Liver (tissue), 9 donors: ENCODE results near the gene CDH1. TPM values are rescaled to one million over a fixed set of nuclear protein-coding genes. Genes with fewer than 3 reads are reported as not detected.
A peak's percentile ranks its signal among the peaks of the same experiment; 100 is the strongest.

Experiments used
- DNase-seq: peaks from one replicate; pipeline ENCODE4 v3.0.0-alpha.2; 2017; ENCODE audit warnings: low spot score
- H3K27ac ChIP-seq, 2 donors: one replicate each; pipeline ENCODE4 v1.7.0; 2013; ENCODE audit warnings: inconsistent platforms in 2 of 2, low read length in 2 of 2, control low read depth in 1 of 2, low read depth in 1 of 2, mild to moderate bottlenecking in 1 of 2
- H3K27me3 ChIP-seq, 4 donors: one replicate each; pipeline versions ENCODE4 v1.6.1 to v1.7.0; 2013; ENCODE audit warnings: low read length in 3 of 4, inconsistent platforms in 1 of 4, mild to moderate bottlenecking in 1 of 4, moderate library complexity in 1 of 4; ENCODE audit not compliant: control insufficient read depth in 4 of 4, insufficient read depth in 4 of 4
- H3K36me3 ChIP-seq, 4 donors: one replicate each; pipeline versions ENCODE4 v1.6.1 to v1.7.0; 2013; ENCODE audit warnings: low read length in 3 of 4, mild to moderate bottlenecking in 3 of 4, low read depth in 1 of 4, moderate library complexity in 1 of 4; ENCODE audit not compliant: control insufficient read depth in 4 of 4, insufficient read depth in 3 of 4
- H3K4me1 ChIP-seq, 4 donors: one replicate each; pipeline versions ENCODE4 v1.6.1 to v1.7.0; 2013; ENCODE audit warnings: low read length in 3 of 4, mild to moderate bottlenecking in 3 of 4, moderate library complexity in 1 of 4; ENCODE audit not compliant: control insufficient read depth in 4 of 4, insufficient read depth in 4 of 4
- H3K4me3 ChIP-seq, 3 donors: one replicate each; pipeline versions ENCODE4 v1.6.1 to v1.7.0; 2013; ENCODE audit warnings: low read length in 3 of 3, control low read depth in 1 of 3, low read depth in 1 of 3, mild to moderate bottlenecking in 1 of 3
- H3K9ac ChIP-seq, 2 donors: one replicate each; pipeline ENCODE4 v1.7.0; 2013; ENCODE audit warnings: low read length in 2 of 2, mild to moderate bottlenecking in 2 of 2, moderate library complexity in 2 of 2, control low read depth in 1 of 2, low read depth in 1 of 2
- H3K9me3 ChIP-seq, 4 donors: one replicate each; pipeline versions ENCODE4 v1.6.1 to v1.7.0; 2013; ENCODE audit warnings: low read length in 3 of 4; ENCODE audit not compliant: control insufficient read depth in 4 of 4
- ATF3 ChIP-seq: IDR thresholded peaks from 2 replicates; pipeline ENCODE4 v1.6.1; 2016; ENCODE audit warnings: antibody characterized with exemption
- CTCF ChIP-seq: fragments of 150-350 bp; IDR thresholded peaks from 2 replicates; pipeline ENCODE4 v1.5.1; 2017; ENCODE audit warnings: improper control_type of control experiment, low read depth, low read length; ENCODE audit not compliant: missing input control
- FOXA1 ChIP-seq: IDR thresholded peaks from 2 replicates; pipeline ENCODE4 v1.6.1; 2016; ENCODE audit warnings: antibody characterized with exemption
- GABPA ChIP-seq, 2 donors: IDR thresholded peaks in 1 of 2; conservative IDR thresholded peaks in 1 of 2; 2 replicates each; pipeline ENCODE4 v1.6.1; 2016; ENCODE audit warnings: antibody characterized with exemption in 2 of 2, mild to moderate bottlenecking in 1 of 2, moderate library complexity in 1 of 2
- HNF4A ChIP-seq, 2 donors: conservative IDR thresholded peaks; 2 replicates each; pipeline ENCODE4 v1.6.1; 2016; ENCODE audit warnings: antibody characterized with exemption in 2 of 2, mild to moderate bottlenecking in 2 of 2
- HNF4G ChIP-seq: IDR thresholded peaks from 2 replicates; pipeline ENCODE4 v1.6.1; 2016; ENCODE audit warnings: antibody characterized with exemption
- RAD21 ChIP-seq, 2 donors: IDR thresholded peaks; 2 replicates each; pipeline ENCODE4 v1.6.1; 2016; ENCODE audit warnings: antibody characterized with exemption in 2 of 2, mild to moderate bottlenecking in 2 of 2
- REST ChIP-seq: IDR thresholded peaks from 2 replicates; pipeline ENCODE4 v1.6.1; 2016; ENCODE audit warnings: antibody characterized with exemption, mild to moderate bottlenecking
- RXRA ChIP-seq, 2 donors: IDR thresholded peaks; 2 replicates each; pipeline ENCODE4 v1.6.1; 2017 to 2018; ENCODE audit warnings: antibody characterized with exemption in 2 of 2, mild to moderate bottlenecking in 1 of 2
- YY1 ChIP-seq: IDR thresholded peaks from 2 replicates; pipeline ENCODE4 v1.6.1; 2016; ENCODE audit warnings: antibody characterized with exemption, mild to moderate bottlenecking
- ZBTB33 ChIP-seq: IDR thresholded peaks from 2 replicates; pipeline ENCODE4 v1.6.1; 2016; ENCODE audit warnings: antibody characterized with exemption
- WGBS: extraction: QIAGEN DNeasy Blood & Tissue Kit; methylation state at CpG from one replicate; pipeline ENCODE4 v1.1.7; 2013; 5-methylcytosine and 5-hydroxymethylcytosine counted together
- polyA plus RNA-seq, 2 donors: library from polyadenylated mRNA; stranded (reverse) in 1 of 2; unstranded in 1 of 2; fragments of 200-250 nt in 1 of 2; fragments of >200 nt in 1 of 2; fragmentation: Nextera tagmentation in 1 of 2; extraction: Ambion mirVana in 1 of 2; gene quantifications; one replicate each; pipeline versions ENCODE4 v1.2.1 to v1.2.3, GENCODE V29; 2013 to 2015
- total RNA-seq, 2 donors: library from RNA; depleted of rRNA; stranded (reverse); fragments of >200 nt; gene quantifications; one replicate each; pipeline ENCODE4 v1.2.3, GENCODE V29; 2014
- donor health status: healthy.
- donor health status: healthy.
- donor health status: healthy.
- donor health status: healthy.
- donor health status: healthy.

CDH1 gene
- total and polyA plus RNA-seq, 4 donors: 21.8 to 69.3 (median 50.3) TPM

GRCh38 chr16:68732042-68732680 lies 4.9 kb upstream of the CDH1 start:
- WGBS: 43% methylated on average over 8 of the region's 8 CpGs
- Histone ChIP-seq H3K36me3 (no peaks in the 10 kb centered on the region), H3K9me3 (no peaks in the 10 kb centered on the region), H3K9ac (no peak overlapping the region), H3K27me3 (no peaks in the 10 kb centered on the region), H3K4me3 (no peak overlapping the region), H3K27ac (no peak overlapping the region), H3K4me1 (peaks cover 0 to 2% (median under 1%) of the 10 kb centered on the region in 4 donors)
- TF ChIP-seq ZBTB33 (no peak), RXRA (IDR thresholded peaks at IDR 0.05) (no peak), HNF4A (conservative IDR thresholded peaks at IDR 0.05) (peak in 1 of 2 donors; percentile 27), YY1 (no peak), RAD21 (IDR thresholded peaks at IDR 0.05) (peak; percentile 17 to 40), FOXA1 (no peak), HNF4G (no peak)
- peak; percentile 89 for DNase-seq

GRCh38 chr16:68732741-68733399 lies 4.2 kb upstream of the CDH1 start:
- WGBS: 73% methylated on average over 4 of the region's 4 CpGs

More at GRCh38 chr16:68732741-68733399, 4.2 kb upstream of the CDH1 start:
- Histone ChIP-seq H3K4me1 (peaks cover 0 to 5% (median under 1%) of the 10 kb centered on the region in 4 donors), H3K4me3 (no peak overlapping the region), H3K9me3 (no peaks in the 10 kb centered on the region), H3K9ac (no peak overlapping the region), H3K27me3 (no peaks in the 10 kb centered on the region), H3K27ac (no peak overlapping the region), H3K36me3 (no peaks in the 10 kb centered on the region)
- no peak for TF ChIP-seq CTCF
- no peak for TF ChIP-seq REST
- TF ChIP-seq ATF3: no peak
- no peak for TF ChIP-seq GABPA (IDR thresholded peaks at IDR 0.05 in 1 of 2, conservative IDR thresholded peaks at IDR 0.05 in 1 of 2)
- TF ChIP-seq ZBTB33: no peak
- no peak for TF ChIP-seq RAD21 (IDR thresholded peaks at IDR 0.05)
- DNase-seq: no peak
